Kidney epithelial cell (primary cell): Measurements from ENCODE around the gene ZNF547. TPM values are rescaled to one million over a fixed set of nuclear protein-coding genes. Genes with fewer than 3 reads are reported as not detected.
A peak's percentile ranks its signal among the peaks of the same experiment; 100 is the strongest.

Experiments
- DNase-seq: peaks from one replicate; pipeline ENCODE4 v3.0.0-alpha.2; 2010; ENCODE audit warnings: low read depth
- H3K27me3 ChIP-seq: 2 replicates; pipeline ENCODE4 v1.6.0; 2011; ENCODE audit warnings: low read length; ENCODE audit not compliant: control insufficient read depth, insufficient read depth
- H3K36me3 ChIP-seq: 2 replicates; pipeline ENCODE4 v1.5.1; 2011; ENCODE audit warnings: low read length; ENCODE audit not compliant: control insufficient read depth, insufficient read depth
- H3K4me3 ChIP-seq: 2 replicates; pipeline ENCODE4 v1.5.1; 2011; ENCODE audit warnings: low read depth, mild to moderate bottlenecking, control low read depth, low read length
- total RNA-seq: library from RNA; depleted of rRNA; stranded (reverse); fragments of >200 nt; gene quantifications from 2 replicates; pipeline ENCODE4 v1.2.3, GENCODE V29; 2015
- TF ChIP-seq, protein P1 (sequence below): IDR thresholded peaks from 2 replicates; pipeline ENCODE4 v1.5.1; 2011; ENCODE audit warnings: mild to moderate bottlenecking, moderate library complexity, low read length, control low read depth, inconsistent platforms; ENCODE audit not compliant: insufficient read depth, poor library complexity, severe bottlenecking

ZNF547 gene
- total RNA-seq: 1.7 and 6.0 TPM in 2 replicates

DNA sequence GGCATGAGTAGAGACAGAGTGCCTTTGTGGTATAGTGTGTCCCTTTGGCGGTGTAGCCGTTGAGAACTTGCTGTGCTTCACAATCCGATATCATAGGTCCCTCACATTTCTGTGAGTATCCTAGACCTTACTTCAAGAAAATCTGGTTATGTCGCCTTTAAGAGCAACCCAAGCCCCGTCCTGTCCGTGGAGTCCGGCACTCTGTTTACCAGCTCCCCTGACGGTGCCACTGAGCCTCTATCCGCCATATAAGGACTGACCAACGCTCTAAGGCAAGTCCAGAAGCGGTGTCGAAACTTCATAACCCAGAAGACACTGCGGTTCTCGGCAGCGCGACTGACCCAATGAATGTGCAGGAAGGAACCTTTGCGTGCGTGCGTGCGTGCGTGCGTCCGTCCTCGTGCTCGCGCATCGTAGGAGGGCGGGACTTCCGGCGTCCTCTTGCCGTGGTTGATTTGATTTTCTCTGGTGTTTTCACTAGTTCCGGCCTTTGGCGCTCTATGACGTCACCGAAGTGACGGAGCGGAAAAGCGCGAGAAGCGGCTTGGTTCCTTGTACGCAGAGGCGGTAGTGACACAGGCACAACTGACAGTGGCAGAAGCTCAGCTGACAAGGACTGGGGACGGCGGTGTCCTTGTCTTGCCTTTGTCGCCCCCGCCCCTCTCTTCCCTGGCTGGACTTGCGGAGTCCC, at the start of gene ZNF547, which contains the start of gene TRAPPC2B:
Gene ZNF547, plus strand, starts transcription at position 555 of the 691 bp plus-strand sequence. CDS start 5,005 bp downstream, outside the sequence.
Gene TRAPPC2B, plus strand, starts transcription at position 555 of the 691 bp plus-strand sequence. CDS start 1,283 bp downstream, outside the sequence.
- DNase-seq: peak; percentile 98
- H3K36me3 ChIP-seq: no peaks in the 10 kb centered on the region
- TF ChIP-seq, protein P1, sequence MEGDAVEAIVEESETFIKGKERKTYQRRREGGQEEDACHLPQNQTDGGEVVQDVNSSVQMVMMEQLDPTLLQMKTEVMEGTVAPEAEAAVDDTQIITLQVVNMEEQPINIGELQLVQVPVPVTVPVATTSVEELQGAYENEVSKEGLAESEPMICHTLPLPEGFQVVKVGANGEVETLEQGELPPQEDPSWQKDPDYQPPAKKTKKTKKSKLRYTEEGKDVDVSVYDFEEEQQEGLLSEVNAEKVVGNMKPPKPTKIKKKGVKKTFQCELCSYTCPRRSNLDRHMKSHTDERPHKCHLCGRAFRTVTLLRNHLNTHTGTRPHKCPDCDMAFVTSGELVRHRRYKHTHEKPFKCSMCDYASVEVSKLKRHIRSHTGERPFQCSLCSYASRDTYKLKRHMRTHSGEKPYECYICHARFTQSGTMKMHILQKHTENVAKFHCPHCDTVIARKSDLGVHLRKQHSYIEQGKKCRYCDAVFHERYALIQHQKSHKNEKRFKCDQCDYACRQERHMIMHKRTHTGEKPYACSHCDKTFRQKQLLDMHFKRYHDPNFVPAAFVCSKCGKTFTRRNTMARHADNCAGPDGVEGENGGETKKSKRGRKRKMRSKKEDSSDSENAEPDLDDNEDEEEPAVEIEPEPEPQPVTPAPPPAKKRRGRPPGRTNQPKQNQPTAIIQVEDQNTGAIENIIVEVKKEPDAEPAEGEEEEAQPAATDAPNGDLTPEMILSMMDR: no peak
- H3K4me3 ChIP-seq: peak within 1 kb of the TSS; percentile 85
- no peaks in the 10 kb centered on the region for H3K27me3 ChIP-seq

DNA sequence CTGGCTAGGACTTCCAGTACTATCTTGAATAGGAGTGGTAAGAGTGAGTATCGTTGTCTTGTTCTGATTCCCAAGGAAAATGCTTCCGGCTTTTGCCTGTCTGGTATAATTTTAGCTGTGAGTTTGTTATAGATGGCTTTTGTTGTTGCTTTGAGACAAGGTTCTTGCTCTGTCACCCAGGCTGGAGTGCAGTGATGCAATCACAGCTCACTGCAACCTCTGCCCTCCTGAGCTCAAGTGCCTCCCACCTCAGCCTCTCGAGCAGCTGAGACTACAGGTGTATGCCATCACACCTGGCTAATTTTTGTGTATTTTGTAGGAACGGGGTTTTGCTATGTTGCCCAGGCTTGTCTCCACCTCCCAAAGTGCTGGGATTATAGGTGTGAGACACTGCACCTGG, 49.2 kb upstream of the ZNF547 start:
- no peak overlapping the region for H3K4me3 ChIP-seq
- peaks cover 10% of the 10 kb centered on the region for H3K27me3 ChIP-seq
- no peak for DNase-seq
- H3K36me3 ChIP-seq: no peaks in the 10 kb centered on the region
- TF ChIP-seq, protein P1: no peak

DNA sequence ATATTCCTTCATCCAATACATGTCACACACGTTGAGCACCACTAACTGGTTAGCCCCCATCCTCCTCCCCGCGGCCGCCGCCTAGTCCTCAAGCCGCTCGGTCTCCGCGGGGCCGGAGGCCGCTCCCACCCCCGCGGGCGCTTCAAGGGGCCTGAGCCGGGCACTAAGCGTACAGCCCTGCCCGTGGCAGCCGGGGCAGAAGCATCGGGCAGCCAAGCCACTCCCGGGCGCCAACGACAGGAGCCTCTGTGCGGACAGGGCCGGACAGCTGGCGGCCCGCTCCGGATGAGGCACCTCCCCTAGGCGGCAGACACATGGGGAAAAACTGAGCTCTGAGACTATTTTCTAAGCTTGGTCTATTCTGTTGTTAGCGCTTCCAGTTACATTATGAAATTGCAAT, 45.8 kb upstream of the ZNF547 start:
- TF ChIP-seq, protein P1: no peak
- no peak overlapping the region for H3K4me3 ChIP-seq
- no peak for DNase-seq
- no peaks in the 10 kb centered on the region for H3K36me3 ChIP-seq
- H3K27me3 ChIP-seq: peaks cover 10% of the 10 kb centered on the region

DNA sequence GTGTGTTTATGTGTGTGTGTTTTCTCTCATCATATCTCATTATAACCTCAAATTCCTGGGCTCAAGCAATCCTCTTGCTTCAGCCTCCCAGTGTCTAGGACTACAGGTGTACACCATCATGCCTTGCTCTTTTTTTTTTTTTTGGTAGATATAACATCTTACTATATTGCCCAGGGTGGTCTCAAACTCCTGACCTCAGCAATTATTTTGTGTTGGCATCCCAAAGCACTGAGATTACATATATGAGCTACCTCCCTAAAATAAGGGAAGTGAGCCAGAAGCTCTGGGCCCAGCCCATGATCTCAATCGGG, 43.5 kb upstream of the ZNF547 start:
- H3K4me3 ChIP-seq: peak overlapping the region; percentile 76
- TF ChIP-seq, protein P1: no peak
- peaks cover 4% of the 10 kb centered on the region for H3K36me3 ChIP-seq
- H3K27me3 ChIP-seq: peaks cover 10% of the 10 kb centered on the region
- no peak for DNase-seq

DNA sequence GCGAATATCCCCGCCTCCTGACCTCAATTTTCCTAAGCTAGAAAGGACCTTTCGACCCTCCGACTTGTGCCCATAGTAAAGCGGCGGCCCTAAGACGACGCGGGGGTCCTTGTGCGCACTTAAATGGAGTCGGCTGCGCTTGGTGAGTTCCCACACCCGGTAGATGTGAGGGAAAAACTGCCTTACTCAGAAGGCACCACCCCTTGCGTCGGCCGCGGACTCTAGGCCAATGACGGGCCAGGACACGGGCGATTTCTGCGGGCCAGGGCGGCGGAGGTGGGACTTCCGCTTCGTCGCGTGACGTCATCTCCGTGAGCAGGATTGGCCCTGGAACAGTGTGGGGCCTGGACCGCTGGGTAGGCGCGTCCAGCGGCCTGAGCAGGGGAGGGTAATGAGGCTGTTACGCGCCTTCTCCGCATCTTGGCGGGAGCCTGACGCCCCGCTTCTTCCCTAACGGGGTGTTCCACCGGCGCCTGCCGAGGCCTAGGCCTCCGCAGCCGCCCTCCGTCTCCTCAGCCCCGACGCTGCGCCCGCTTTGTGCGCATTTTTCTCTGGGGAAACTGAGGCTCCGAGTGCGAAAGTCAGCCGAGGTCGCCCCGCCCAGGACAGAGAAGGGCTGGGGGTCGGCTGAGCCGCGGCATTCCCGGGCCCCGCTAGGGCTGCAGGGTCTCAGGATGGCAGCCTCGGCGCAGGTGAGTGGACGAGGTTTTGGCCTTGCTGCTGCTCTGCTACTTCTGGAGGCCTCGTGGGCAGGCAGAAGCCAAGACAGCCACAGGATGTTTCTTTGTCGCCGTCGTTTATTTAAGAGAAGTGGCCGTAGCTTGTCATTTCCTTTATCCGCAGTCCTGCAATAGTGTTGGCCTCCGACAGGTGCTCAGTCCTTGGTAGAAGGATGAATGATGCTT, 42.9 kb upstream of the ZNF547 start, which contains the start of gene ZNF543:
Gene ZNF543, plus strand, starts transcription at position 293 of the 905 bp plus-strand sequence. Its CDS starts 382 bp downstream, at position 675.
- Histone ChIP-seq H3K36me3 (peaks cover 4% of the 10 kb centered on the region), H3K4me3 (peak within 1 kb of the TSS; percentile 76), H3K27me3 (peaks cover 10% of the 10 kb centered on the region)
- TF ChIP-seq, protein P1: no peak
- peak; percentile 70 for DNase-seq
